ENCODE measurements around the gene NAIF1.

NAIF1 gene

DNA sequence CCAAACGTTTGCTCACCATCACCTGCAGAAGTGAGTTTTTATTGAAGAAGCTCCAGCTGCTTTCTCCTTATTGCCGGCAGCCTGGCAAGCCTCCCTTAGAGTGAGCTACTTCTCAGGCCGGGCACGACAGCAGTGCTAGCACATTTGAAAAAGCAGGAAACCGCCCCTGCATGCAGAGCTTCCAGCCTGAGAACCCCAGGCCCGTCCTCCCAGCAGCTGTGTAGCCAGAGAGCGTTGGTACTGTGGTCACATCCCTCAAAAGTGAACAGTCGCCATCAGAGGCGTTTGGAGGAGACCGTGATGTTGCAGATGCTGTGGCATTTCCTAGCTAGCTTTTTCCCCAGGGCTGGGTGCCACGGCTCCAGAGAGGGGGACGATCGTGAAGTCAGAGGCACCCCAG, 24.5 kb upstream of the NAIF1 start:
- Histone ChIP-seq H3K9me3 (ENCODE audit: insufficient read depth, low read length) (no peaks in the 10 kb centered on the region), H3K4me2 (ENCODE audit: low read length) (no peak overlapping the region), H3K79me2 (ENCODE audit: low read length) (peaks cover 63% of the 10 kb centered on the region), H3K4me1 (ENCODE audit: low read length) (peaks cover 33% of the 10 kb centered on the region), H4K20me1 (ENCODE audit: insufficient read depth, low read length) (peaks cover 7% of the 10 kb centered on the region), H3K27me3 (ENCODE audit: low read depth, low read length) (no peaks in the 10 kb centered on the region), H3K9ac (ENCODE audit: low read length) (no peak overlapping the region), H3K36me3 (replicated peaks; ENCODE audit: low read depth, low read length) (peaks cover 9% of the 10 kb centered on the region), H3K4me3 (ENCODE audit: low read length) (no peak overlapping the region), H2AFZ (ENCODE audit: low read depth, low read length) (no peak overlapping the region), H3K27ac (ENCODE audit: low read length) (no peak overlapping the region)
- TF ChIP-seq, protein P1, sequence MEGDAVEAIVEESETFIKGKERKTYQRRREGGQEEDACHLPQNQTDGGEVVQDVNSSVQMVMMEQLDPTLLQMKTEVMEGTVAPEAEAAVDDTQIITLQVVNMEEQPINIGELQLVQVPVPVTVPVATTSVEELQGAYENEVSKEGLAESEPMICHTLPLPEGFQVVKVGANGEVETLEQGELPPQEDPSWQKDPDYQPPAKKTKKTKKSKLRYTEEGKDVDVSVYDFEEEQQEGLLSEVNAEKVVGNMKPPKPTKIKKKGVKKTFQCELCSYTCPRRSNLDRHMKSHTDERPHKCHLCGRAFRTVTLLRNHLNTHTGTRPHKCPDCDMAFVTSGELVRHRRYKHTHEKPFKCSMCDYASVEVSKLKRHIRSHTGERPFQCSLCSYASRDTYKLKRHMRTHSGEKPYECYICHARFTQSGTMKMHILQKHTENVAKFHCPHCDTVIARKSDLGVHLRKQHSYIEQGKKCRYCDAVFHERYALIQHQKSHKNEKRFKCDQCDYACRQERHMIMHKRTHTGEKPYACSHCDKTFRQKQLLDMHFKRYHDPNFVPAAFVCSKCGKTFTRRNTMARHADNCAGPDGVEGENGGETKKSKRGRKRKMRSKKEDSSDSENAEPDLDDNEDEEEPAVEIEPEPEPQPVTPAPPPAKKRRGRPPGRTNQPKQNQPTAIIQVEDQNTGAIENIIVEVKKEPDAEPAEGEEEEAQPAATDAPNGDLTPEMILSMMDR (IDR thresholded peaks at IDR 0.05; ENCODE audit: low read depth, low read length): no peak
- TF ChIP-seq EZH2phosphoT487 (IDR thresholded peaks at IDR 0.05; ENCODE audit: low read depth): no peak

- peaks cover 7% of the 10 kb centered on the region for H4K20me1 ChIP-seq (ENCODE audit: insufficient read depth, low read length)
- TF ChIP-seq, protein P1 (IDR thresholded peaks at IDR 0.05; ENCODE audit: low read depth, low read length): no peak
- TF ChIP-seq EZH2phosphoT487 (IDR thresholded peaks at IDR 0.05; ENCODE audit: low read depth): no peak
- H3K9me3 ChIP-seq (ENCODE audit: insufficient read depth, low read length): no peaks in the 10 kb centered on the region
- no peak overlapping the region for H3K4me3 ChIP-seq (ENCODE audit: low read length)
- H3K27me3 ChIP-seq (ENCODE audit: low read depth, low read length): no peaks in the 10 kb centered on the region
- no peak overlapping the region for H3K4me2 ChIP-seq (ENCODE audit: low read length)
- H3K4me1 ChIP-seq (ENCODE audit: low read length): peaks cover 33% of the 10 kb centered on the region
- no peak overlapping the region for H3K27ac ChIP-seq (ENCODE audit: low read length)
- peaks cover 9% of the 10 kb centered on the region for H3K36me3 ChIP-seq (replicated peaks; ENCODE audit: low read depth, low read length)
- H3K9ac ChIP-seq (ENCODE audit: low read length): no peak overlapping the region
- H3K79me2 ChIP-seq (ENCODE audit: low read length): peaks cover 61% of the 10 kb centered on the region
- no peak overlapping the region for H2AFZ ChIP-seq (ENCODE audit: low read depth, low read length)
Measured at GRCh38 chr9:128091144-128091543, 24.0 kb upstream of the NAIF1 start.

DNA sequence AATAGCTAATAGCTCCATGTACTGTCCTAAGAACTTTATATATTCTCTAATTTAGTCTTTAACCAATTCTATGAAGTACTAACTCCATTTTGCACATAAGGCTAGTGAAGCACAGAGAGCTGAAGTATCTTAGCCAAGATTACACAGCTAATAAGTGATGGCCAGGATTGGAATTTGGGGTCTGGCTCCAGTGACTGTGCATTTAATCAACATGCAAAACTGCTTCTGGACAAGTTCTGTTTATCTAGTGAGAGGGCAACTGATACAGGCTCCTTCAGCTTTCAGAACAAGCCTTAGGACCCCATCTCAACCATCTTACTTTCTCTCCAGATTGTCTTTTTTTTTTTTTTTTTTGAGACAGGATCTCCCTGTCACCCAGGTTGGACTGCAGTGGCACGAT, 22.2 kb upstream of the NAIF1 start:
- Histone ChIP-seq H3K4me3 (ENCODE audit: low read length) (no peak overlapping the region), H3K9me3 (ENCODE audit: insufficient read depth, low read length) (no peaks in the 10 kb centered on the region), H3K9ac (ENCODE audit: low read length) (no peak overlapping the region), H3K4me1 (ENCODE audit: low read length) (peaks cover 23% of the 10 kb centered on the region), H3K36me3 (replicated peaks; ENCODE audit: low read depth, low read length) (peaks cover 13% of the 10 kb centered on the region), H3K4me2 (ENCODE audit: low read length) (no peak overlapping the region), H2AFZ (ENCODE audit: low read depth, low read length) (no peak overlapping the region), H4K20me1 (ENCODE audit: insufficient read depth, low read length) (no peaks in the 10 kb centered on the region), H3K79me2 (ENCODE audit: low read length) (peaks cover 58% of the 10 kb centered on the region), H3K27ac (ENCODE audit: low read length) (no peak overlapping the region), H3K27me3 (ENCODE audit: low read depth, low read length) (no peaks in the 10 kb centered on the region)
- TF ChIP-seq EZH2phosphoT487 (IDR thresholded peaks at IDR 0.05; ENCODE audit: low read depth): no peak
- TF ChIP-seq, protein P1 (IDR thresholded peaks at IDR 0.05; ENCODE audit: low read depth, low read length): no peak

DNA sequence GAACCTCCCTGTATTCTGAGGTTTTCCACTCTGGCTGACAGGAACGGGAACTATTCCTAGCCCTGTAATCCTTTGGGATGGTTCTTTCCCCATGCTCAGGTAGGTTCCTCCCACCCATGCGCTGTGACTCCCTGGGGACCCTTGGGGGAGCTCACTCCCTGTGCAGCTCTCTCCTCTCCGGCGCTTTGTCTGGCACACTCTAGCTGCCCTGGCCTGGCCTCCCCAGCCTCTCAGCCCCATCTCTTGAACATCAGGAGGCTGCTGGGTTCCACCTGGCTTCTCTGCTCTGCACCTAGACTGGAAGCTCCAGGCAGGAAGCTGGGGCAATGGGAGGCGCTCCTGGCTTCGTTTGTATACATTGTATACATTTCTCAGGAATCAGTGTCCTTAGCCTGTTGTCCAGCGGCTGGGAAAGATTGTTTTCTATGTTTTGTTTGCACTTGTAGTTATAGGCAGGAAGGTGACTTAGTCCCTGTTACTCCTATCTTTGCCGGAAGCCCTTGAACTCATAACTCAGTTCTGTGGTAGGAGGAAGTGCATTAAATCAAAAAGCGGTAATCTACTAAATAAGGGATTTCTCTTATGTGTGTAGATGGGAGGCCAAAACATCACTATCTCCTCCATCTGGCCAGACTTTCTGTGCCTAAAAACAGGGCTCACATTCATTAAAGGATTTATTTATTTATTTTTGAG, 21.3 kb upstream of the NAIF1 start:
- TF ChIP-seq, protein P1 (IDR thresholded peaks at IDR 0.05; ENCODE audit: low read depth, low read length): no peak
- TF ChIP-seq EZH2phosphoT487 (IDR thresholded peaks at IDR 0.05; ENCODE audit: low read depth): no peak
- Histone ChIP-seq H3K4me1 (ENCODE audit: low read length) (peaks cover 14% of the 10 kb centered on the region), H3K4me2 (ENCODE audit: low read length) (no peak overlapping the region), H3K79me2 (ENCODE audit: low read length) (peaks cover 58% of the 10 kb centered on the region), H4K20me1 (ENCODE audit: insufficient read depth, low read length) (no peaks in the 10 kb centered on the region), H3K9me3 (ENCODE audit: insufficient read depth, low read length) (no peaks in the 10 kb centered on the region), H2AFZ (ENCODE audit: low read depth, low read length) (no peak overlapping the region), H3K9ac (ENCODE audit: low read length) (no peak overlapping the region), H3K27ac (ENCODE audit: low read length) (no peak overlapping the region), H3K27me3 (ENCODE audit: low read depth, low read length) (no peaks in the 10 kb centered on the region), H3K36me3 (replicated peaks; ENCODE audit: low read depth, low read length) (peaks cover 13% of the 10 kb centered on the region), H3K4me3 (ENCODE audit: low read length) (no peak overlapping the region)
